Measurements from ENCODE around the gene AHNAK2. TPM values are rescaled to one million over a fixed set of nuclear protein-coding genes. Genes with fewer than 3 reads are reported as not detected.
"Not testable (repeated sequence)": the region's sequence is repeated elsewhere in the genome, so short reads cannot be mapped to it uniquely, and the experiment has no call there.

The AHNAK2 gene
- total RNA-seq, 1 experiment from 2014 or later: 191 TPM

DNA sequence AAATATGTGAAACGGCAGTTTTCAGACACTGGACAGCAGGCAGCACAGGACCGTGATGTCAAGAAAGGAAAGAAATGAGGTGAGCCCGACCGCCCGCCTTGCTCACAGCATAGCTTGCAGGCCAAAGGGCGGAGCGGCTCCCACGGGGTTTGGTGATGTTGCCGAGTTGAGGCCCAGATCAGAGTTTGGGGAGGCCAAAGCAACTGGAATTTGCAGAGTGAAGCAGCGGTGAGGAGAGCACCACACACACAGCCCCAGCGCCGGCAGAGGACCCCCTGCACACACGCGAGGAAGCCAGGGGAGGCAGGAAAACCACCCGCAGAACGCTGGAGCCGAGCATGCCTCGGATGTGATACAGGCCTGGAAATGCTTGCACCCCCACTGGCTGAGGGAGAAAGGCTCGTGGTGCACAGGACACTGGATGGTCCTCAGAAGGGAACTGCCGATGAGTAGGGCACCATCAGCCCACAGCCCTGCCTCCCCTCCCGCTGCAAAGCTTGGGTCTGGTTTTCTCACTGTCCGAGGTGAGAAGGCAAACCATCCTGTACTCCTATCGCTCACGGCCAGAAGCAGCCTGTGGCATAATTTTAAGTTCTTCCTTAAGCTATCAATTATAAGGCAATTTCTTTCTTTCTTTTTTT is 79.2 kb downstream of the AHNAK2 start:
- no peak for DNase-seq (ENCODE audit: low spot score)

DNA sequence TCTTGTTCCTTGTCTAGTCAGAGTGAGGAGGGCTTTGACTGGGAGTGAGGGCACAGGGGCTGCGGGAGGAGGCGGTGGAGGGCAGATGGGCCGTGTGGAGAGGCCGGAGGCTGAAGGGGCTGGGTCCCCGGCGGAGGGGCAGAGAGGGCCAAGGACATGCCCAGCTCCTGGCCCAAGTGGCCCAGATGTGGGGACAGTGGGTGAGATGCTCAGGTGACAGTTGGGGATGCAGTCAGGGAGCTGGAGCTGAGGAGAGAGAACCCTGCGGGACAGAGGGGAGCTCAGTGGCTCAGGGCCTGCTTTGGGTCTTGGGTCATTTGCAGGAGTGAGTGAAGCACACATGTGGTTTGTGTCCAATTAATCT is 80.0 kb downstream of the AHNAK2 start:
- DNase-seq (ENCODE audit: low spot score): no peak

DNA sequence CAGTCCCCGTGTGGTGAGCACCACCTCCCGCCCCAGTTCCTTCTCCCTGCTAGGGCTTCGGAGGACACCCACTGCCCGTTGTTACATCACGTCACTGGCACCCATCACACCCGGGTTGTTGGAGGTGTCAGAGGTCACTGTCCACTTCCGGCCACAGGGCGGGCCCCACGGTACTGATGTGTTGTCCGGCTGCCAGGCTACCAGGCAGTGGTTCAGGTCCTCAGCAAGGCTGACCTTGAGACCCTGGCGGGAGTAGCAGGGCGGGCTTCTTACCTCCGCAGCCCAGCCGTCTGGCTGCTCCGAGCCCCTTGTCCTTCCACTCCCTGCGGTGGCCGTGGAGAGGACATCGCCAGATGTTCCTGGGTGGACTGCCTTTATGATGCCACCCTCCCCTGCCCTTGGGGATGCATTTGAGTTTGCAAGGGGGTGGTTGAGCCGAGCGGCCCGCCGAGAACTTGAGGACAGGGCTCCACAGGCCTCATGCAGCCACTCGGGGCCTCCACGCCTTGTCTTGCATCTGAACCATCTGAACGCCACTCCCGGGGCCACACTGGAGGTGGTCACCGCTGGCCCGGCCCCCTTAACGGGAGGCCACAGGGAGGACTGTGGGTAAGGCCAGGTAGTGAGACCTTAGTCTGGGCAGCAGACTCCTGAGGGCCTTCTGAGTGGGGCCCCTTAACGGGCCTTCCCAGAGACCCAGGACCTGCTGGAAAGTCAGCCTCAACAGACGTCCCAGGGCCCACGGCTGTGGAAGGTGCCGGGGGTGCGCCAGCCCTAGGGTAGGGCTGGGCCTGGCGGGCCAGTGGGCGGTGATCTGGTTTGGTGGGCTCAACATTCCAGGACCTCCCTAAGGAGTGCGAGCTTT is 80.6 kb downstream of the AHNAK2 start:
- DNase-seq (ENCODE audit: low spot score): no peak

DNA sequence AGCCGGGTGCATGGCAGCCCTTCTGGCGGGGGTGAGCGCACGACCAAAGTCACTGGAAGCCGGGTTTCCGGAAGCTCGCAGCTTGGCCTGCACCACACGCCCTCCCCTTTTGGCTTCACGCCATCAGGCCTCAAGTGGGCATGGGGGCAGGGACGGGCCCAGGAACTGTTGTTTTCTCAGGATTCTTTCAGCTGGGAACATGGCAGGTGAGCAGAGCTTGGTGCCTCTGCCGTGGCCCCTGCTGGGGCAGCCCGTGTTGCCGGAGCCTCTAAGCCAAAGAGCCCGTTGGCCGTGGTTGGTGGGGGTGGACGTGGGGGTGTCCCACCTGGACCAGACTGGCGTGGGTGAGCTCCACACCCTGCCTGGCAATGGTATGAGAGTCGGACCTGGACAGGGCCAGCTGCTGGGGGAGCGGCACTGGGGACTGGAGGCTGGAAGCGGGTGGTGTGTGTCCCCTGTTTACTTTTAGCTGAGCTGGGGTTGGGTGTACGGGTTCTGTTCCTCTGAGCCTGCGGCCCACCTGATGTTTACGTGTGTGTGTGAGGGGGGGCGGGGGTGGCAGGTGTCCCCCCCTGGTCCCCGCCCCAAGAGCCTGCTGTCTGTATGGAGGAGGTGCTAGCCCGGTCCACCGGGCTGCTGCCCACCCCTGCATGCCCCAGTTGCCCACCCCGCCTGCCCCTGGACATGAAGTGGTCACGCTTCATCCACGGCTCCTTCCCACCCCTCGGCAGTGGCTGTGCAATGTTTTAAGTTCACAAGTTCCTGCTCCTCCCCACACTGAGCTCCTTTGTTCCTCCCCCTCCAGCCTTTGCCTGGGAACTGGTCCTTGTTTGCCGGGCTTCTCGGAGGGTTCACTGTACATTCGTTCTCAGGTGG is 82.2 kb downstream of the AHNAK2 start:
- DNase-seq (ENCODE audit: low spot score): no peak

GRCh38 chr14:104895207-104895785 is 82.9 kb downstream of the AHNAK2 start:
- DNase-seq (ENCODE audit: low spot score): no peak

DNA sequence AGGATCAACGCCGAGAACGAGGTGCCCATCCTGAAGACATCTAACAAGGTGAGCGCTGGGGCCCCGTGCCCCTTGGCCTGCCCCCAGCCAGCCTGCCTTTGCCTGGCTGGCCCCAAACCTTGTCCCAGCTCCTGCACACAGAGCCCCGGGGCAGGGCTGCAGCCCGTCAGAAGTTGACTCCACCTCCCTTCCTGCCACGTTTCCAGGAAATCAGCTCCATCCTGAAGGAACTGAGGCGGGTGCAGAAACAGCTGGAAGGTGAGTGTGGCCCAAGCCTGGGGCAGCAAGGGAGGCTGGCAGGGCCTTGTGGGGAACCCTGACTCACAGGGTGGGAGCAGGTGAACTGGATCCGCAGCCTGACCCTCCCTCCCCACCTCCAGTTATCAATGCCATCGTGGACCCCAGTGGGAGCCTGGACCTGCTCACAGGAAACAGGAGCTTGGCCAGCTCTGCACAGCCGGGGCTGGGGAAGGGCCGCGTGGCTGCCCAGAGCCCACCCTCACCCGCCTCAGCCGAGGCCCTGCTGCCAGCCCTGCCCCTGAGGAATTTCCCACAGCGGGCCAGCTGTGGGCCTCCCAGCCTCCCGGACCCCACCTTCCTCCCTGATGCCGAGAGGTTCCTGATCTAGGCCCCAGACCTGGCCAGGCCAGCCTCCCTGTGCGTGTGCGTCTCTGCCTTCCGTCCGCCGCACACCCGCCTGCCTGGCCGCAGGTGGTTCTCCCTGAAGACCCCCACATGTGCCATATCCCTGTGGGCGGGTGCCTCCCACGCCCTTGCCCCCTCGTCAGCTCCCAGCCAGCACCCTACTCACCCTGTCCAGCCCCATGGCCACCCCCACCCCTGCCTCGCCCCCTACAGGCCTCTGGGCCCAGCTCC is 83.6 kb downstream of the AHNAK2 start:
- no peak for DNase-seq (ENCODE audit: low spot score)

GRCh38 chr14:104893435-104894207 is 84.6 kb downstream of the AHNAK2 start:
- no peak for DNase-seq (ENCODE audit: low spot score)

DNA sequence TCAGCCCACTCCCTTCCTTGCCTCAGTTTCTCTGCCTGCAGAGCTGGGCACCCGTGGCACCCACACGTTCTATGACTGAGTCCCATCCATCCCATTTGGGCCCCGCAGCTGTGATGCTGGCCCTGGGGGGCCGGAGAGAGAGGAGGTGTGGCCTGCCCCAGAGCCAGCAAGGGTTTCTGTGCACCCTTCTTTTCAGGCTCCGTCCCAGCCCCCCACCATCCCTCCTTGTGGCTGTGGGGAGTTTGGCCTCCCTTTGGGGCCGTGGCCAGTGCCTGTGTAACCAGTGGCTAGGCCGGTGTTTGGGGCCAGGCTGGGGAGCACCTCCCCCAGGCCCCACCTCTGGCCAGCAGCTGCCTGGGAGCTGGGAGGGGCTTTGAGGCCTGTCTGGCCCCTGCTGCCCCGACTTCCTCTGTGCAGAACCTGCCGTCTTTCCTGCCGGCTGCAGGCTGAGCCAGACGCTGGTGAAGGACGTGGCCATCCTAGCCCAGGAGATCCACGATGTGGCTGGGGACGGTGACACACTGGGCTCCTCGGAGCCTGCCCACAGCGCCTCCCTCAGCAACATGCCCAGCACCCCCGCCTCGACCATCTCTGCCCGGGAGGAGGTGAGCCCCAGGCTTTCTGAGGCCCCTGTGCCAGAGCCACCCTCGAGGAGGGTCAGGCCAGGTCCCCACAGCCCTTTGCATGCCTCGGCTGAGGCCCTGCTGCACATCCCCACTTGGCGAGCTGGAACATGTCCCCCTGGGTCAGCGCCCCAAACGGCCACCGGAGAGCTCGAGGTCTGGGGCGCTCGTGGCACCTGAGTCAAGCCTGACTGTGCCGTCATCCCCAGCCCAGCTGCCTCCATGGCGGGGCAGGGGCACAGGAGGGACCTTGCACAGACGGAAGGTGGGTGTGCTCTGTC is 85.4 kb downstream of the AHNAK2 start:
- DNase-seq (ENCODE audit: low spot score): no peak

DNA sequence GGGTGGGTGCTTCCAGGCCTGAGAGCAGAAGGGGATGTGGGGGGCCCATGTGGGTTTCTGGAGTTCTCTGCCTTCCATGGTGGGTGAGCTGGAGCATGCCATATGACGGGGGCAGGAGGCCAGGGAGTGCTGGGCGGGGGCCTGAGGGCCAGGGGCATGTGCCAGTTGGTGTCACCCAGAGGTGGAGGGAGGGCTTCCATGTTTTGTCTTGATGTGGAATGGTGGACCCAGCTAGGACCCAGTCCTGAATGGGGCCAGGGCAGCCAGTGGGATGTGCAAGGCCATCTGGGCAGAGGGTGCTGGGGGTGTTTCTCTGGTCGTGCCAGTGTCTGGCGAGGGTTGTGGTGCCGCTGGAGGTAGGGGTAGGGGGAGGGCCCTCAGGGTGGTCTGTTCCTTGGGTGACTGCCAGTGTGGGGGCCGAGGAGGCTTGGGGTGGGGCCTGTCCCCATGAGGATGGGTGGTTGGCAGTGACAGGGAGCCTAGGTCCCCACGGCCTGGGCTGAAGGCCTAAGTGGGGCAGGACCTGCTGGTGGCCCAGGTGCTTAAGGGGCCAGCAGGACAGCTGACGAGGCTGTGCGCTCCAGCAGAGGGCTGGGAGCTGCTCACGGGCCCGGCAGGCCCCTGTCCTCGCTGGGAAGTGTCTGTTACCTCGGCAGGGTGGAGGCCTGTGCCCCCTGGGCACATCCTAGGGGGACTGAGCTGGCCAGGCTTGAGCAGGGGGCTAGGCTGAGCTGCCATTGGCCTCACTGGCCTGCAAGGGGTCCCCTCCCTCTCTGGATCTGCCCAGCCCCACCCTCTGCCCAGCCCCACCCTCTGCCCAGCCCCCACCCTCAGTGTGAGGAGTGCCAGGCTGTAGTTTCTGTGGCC is 86.3 kb downstream of the AHNAK2 start:
- no peak for DNase-seq (ENCODE audit: low spot score)

DNA sequence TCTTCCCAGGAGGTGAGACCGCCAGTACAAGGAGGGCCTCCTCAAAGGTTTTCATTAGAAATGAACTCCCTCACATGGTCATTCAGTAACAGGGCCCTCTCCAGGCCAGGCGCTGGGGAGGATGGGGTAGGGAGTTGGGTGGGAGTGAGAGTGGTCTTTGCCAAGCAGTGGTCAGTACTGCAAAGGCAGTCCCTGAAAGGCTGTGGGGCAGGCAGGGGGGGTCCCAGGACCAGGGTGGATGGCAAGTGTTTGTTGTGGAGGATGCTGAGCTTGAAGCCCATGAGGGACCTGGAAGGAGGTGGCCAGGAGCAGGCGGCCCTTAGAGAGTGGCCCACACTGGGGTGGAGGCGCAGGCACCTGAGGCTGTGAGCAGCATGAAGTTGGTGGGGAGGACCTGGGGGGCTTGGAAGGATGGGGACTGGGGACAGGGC is 87.0 kb downstream of the AHNAK2 start:
- no peak for DNase-seq (ENCODE audit: low spot score)

DNA sequence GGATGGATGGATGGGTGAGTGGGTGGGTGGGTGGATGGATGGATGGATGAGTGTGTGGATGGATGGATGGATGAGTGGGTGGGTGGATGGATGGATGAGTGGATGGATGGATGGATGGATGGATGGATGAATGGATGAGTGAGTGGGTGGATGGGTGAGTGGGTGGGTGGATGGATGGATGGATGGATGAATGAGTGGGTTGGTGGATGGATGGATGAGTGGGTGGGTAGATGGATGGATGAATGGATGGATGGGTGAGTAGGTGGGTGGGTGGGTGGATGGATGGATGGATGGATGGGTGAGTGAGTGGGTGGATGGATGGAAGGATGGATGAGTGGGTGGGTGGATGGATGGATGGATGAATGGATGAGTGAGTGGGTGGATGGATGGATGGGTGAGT is 87.9 kb downstream of the AHNAK2 start:
- not testable (repeated sequence) for DNase-seq (ENCODE audit: low spot score)

GRCh38 chr14:104889375-104889757 is 88.8 kb downstream of the AHNAK2 start:
- no peak for DNase-seq (ENCODE audit: low spot score)

GRCh38 chr14:104888489-104889374 is 89.4 kb downstream of the AHNAK2 start:
- no peak for DNase-seq (ENCODE audit: low spot score)

GRCh38 chr14:104887623-104888488 is 90.3 kb downstream of the AHNAK2 start:
- no peak for DNase-seq (ENCODE audit: low spot score)

All from A172 (cell line).